ENCODE measurements around the gene CCDC92B.

GRCh38 chr17:2797226-2797625 lies 47.8 kb upstream of the CCDC92B start:
- no peak for TF ChIP-seq CTCF (IDR thresholded peaks at IDR 0.05; ENCODE audit: low read length)
- no peak for TF ChIP-seq EZH2 (IDR thresholded peaks at IDR 0.05; ENCODE audit: borderline replicate concordance, low read length)
